GM23338 (cell line): Measurements from ENCODE around the gene COG2.
"Not testable (repeated sequence)": the region's sequence is repeated elsewhere in the genome, so short reads cannot be mapped to it uniquely, and the experiment has no call there.

ENCODE experiments used
- CREB1 ChIP-seq: fragments of 250-450 bp; sonication (Bioruptor Pico); IDR thresholded peaks from 2 replicates; pipeline ENCODE4 v1.5.0; 2020; ENCODE audit warnings: low read depth, mild to moderate bottlenecking, moderate library complexity
- CTCF ChIP-seq, 2 experiments: fragments of 200-600 bp in 1 of 2; sonication (generic) in 1 of 2; conservative IDR thresholded peaks; 2 replicates each; pipeline versions ENCODE4 v1.5.1 to v1.6.1; 2016 to 2017; ENCODE audit warnings: antibody characterized with exemption in 2 of 2, low read depth in 2 of 2, mild to moderate bottlenecking in 2 of 2, moderate library complexity in 1 of 2
- EZH2 ChIP-seq: fragments of 200-600 bp; sonication (generic); IDR thresholded peaks from one replicate; pipeline ENCODE4 v1.8.0; 2017; ENCODE audit warnings: antibody characterized with exemption, mild to moderate bottlenecking, low read depth; ENCODE audit not compliant: unreplicated experiment
- EZH2phosphoT487 ChIP-seq: fragments of 200-600 bp; sonication (generic); IDR thresholded peaks from one replicate; pipeline ENCODE4 v1.8.1; 2018; ENCODE audit warnings: antibody characterized with exemption; ENCODE audit not compliant: unreplicated experiment
- NANOG ChIP-seq: IDR thresholded peaks from 2 replicates; pipeline ENCODE4 v1.6.1; 2016; ENCODE audit warnings: antibody characterized with exemption, borderline replicate concordance
- POLR2AphosphoS5 ChIP-seq: IDR thresholded peaks from 2 replicates; pipeline ENCODE4 v1.6.1; 2016; ENCODE audit warnings: antibody characterized with exemption, low read depth
- REST ChIP-seq: IDR thresholded peaks from one replicate; pipeline ENCODE4 v1.6.1; 2018; ENCODE audit warnings: antibody characterized with exemption; ENCODE audit not compliant: unreplicated experiment
- ZNF114 ChIP-seq: fragments of 250-450 bp; sonication (Bioruptor Pico); IDR thresholded peaks from 2 replicates; pipeline ENCODE4 v1.5.0; 2020; ENCODE audit warnings: mild to moderate bottlenecking, moderate library complexity
- TF ChIP-seq, protein P1 (sequence below): IDR thresholded peaks from 2 replicates; pipeline ENCODE4 v1.6.1; 2016; ENCODE audit warnings: antibody characterized with exemption

GRCh38 chr1:230600657-230601400 is 41.5 kb upstream of the COG2 start:
- not testable (repeated sequence) for TF ChIP-seq CTCF (conservative IDR thresholded peaks at IDR 0.05; ENCODE audit: low read depth in 2 of 2); REST; EZH2; POLR2AphosphoS5; CREB1; ZNF114 (CRISPR knock-in tag); NANOG; EZH2phosphoT487
- TF ChIP-seq, protein P1, sequence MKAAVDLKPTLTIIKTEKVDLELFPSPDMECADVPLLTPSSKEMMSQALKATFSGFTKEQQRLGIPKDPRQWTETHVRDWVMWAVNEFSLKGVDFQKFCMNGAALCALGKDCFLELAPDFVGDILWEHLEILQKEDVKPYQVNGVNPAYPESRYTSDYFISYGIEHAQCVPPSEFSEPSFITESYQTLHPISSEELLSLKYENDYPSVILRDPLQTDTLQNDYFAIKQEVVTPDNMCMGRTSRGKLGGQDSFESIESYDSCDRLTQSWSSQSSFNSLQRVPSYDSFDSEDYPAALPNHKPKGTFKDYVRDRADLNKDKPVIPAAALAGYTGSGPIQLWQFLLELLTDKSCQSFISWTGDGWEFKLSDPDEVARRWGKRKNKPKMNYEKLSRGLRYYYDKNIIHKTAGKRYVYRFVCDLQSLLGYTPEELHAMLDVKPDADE = not testable (repeated sequence)
